GM18526 (cell line): Measurements from ENCODE around the gene NAA50.

ENCODE experiments used
- POLR2A ChIP-seq: IDR thresholded peaks from 3 replicates; pipeline ENCODE4 v1.6.1; 2011; ENCODE audit not compliant: insufficient read length; ENCODE audit errors: extremely low read depth

NAA50 gene

DNA sequence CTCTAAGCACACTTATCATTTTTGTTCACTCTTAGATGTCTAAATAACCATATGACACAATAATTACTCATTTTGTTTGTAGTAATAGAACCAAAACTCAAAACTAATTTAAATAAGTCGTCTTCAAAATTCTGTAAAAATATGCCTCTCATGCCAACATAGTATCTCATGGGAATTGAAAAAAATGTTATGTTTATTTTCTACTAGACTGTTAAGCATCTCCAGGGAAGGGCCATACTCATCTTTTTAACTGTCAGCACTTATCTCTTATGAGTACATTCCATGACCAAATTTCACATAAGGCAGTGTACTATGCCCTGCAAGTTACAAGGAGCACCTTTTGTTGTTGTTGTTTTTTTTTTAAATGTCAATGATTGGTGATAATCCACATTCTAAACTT, 31.3 kb downstream of the NAA50 start:
- TF ChIP-seq POLR2A, result no peak

GRCh38 chr3:113712129-113712528, 33.9 kb downstream of the NAA50 start:
- no peak for TF ChIP-seq POLR2A

- TF ChIP-seq POLR2A, result no peak
These were observed 38.2 kb downstream of the NAA50 start for GRCh38 chr3:113707835-113708234.

GRCh38 chr3:113698956-113699355, 47.1 kb downstream of the NAA50 start:
- TF ChIP-seq POLR2A, result no peak

DNA sequence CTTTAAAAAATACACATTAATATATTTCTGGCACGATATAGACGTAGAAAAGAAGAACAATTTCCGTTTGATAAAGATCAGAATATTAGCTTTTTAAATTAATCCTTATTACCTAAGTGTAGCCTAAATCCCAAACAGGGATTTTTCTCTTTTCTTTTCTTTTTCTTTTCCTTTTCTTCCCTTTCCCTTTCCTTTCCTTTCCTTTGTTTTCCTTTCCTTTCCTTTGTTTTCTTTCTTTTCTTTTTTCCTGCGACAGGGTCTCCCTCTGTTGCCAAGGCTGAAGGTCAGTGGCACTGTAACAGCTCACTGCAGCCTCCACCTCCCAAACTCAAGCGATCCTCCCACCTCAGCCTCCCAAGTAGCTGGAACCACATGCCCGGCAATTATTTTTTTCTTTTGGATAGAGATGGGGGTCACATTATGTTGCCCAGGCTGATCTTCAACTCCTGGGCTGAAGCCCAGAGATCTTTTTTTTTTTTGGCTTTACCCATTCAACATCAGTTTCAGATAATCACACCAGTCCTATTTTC, 47.8 kb downstream of the NAA50 start:
- TF ChIP-seq POLR2A, result no peak

DNA sequence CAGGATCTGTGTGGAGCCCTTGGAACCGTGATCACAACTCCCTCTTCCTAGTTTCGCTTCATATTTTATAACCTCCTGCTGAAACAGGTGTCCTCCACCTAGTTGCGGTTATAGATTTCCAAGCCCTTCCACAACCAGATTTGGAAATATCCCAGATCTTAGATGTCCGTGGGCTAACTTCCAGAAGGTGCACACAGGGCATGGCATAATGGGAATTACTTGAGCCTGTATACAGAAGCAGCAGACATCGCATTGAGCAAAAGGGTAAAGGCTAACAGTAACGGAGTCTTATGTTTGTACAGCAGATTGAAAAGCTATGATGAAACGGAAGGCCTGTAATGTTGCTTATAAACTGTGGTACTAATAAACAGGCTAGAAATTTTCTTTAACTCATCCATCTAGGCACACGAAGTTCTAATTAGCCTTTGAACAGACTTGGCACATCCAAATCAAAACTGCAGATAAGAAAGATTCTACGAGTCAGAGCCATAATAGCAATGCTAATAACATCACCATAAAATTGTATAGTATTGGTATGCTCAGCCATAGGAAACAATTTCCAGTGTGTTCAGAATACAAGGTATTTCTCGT, 48.5 kb downstream of the NAA50 start:
- no peak for TF ChIP-seq POLR2A

DNA sequence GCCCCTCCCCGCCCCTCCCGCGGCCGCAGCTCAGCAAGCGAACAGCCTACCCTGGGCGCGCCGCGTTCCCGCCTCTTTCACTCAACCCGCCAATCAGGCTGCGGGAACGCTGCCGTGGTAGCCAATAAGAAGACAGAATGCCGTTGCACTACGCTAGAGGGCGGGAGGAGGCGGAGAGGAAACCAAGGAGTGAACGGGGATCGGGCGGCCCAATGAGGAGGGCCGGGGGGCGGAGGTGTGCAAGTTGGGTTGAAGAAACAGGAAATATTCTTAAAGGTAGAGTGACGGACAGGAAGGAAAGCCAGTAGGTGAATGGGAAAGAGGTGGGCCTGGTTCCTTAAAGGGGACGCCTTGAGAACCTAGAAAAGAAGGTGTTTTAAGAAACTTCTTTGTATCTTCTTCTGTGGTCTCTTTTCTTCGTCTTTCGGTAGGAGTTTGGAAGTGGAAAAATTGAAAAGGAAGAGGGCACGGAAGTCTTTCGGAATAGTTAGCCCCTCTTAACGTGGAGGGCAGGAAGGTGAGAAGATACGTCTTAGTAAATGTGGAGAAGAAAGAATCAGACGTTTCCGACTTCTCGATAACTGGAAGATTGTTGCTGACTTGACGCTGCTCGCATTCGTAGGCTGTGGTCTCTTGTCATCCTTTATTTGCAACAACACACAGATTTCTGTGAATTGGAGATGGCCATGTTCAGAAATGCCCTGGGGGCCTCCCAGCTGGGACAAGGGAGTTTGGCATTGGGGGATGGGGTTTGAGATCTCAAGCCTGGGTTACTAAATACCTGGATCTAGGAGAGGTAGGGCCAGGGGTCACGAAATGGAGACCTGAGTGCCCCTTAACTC, 49.2 kb downstream of the NAA50 start:
- peak; percentile 4 for TF ChIP-seq POLR2A

DNA sequence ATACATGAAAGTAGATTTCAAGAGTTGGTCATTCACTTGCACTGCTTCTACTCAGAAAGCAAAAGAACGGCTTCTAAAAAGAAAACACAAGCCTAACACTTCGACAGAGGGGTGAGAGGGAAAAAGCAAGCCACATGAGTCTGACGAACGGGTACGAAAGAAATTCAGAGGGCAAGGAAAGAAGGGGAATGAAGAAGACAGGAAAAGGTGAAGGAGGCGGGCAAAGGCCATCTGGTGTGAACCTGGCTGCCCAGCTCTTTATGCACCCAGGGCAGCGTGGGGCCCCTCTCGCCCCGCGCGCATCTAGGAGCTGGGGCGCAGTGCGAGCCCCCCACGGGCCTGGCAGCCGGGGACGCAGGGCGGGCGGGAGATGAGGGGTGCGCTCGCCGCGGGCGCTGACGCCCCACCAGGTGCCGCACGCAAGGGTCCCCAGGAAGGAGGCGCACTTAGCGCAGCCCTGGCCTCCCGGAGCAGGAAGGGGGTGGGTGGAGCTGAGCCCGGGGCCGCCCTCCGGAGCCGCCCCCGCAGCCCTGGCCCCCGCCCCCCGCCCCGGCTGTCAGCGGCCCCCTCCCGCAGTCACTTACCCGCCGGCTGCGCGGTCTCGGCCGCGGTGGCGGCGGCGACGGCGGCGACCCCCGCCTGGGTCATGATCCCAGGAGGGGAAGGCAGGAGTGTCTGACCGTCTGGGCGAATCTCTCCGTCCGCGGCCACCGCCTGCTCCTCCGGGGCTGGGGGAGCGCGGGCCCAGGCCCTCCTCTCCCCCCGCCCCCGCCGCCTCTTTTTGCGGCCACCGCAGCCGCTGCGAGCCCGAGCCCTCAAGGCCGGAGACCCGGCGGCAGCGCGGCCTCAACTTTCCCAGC, 50.0 kb downstream of the NAA50 start, which contains the start of gene USF3:
Gene USF3, minus strand, starts transcription at position 857 of the 860 bp plus-strand sequence. CDS start 21,764 bp downstream, outside the sequence.
- peak; percentile 69 for TF ChIP-seq POLR2A

DNA sequence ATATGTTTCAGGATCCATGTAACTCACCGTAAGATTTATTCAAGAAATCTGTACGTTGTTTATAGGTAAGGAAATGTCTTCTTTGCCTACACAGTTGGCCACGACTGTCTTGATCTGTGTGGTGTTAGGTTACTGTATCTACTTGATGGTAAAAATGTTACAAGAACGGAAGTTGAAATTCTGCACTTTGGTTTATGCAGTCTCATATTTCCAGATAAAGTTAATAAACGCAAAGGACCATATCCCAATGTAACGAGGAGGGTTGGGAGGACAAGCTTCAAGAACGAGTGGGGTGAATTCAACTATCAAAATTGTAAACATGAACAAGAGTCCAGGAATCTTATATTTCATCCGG, 50.6 kb downstream of the NAA50 start:
- TF ChIP-seq POLR2A, result no peak

DNA sequence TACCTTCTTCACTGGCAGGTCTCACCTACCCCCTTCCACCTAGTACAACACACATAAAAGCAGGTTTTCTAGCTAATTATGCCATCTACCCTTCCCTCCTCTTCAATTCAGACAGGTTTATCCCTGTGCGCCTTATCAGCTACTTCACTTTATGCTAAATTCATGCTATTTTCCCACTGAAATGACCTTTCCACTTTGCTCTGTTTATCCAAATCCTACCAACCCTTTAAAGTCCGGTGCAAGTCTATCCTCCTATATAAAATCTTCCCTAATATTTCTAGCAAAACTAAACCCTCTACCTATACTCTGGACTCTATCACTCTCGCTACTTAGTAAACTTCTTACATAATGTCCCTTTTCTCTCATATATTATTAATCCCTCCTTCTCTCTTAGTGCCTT, 55.6 kb downstream of the NAA50 start:
- TF ChIP-seq POLR2A, result no peak

GRCh38 chr3:113685956-113686721, 59.9 kb downstream of the NAA50 start:
- no peak for TF ChIP-seq POLR2A

DNA sequence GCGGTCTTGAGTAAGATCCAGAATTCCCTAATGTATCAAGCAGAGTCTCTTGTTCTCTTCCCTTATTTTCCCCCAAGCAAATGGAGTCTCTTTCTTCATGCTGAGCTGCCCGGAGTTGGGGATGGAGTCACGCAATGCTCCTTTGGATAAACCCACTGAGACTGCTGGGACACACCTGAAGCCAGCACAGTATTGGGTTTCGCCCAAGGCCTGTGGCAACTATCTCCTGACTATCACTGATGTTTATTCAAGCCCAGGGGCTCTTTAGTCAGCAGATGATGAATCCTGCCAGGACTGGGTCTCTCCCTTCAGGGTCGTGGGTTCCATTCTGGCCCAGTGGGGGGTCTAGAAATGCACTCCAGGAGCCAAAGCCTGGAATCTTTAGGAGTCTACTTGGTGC, 60.9 kb downstream of the NAA50 start:
- TF ChIP-seq POLR2A, result no peak

DNA sequence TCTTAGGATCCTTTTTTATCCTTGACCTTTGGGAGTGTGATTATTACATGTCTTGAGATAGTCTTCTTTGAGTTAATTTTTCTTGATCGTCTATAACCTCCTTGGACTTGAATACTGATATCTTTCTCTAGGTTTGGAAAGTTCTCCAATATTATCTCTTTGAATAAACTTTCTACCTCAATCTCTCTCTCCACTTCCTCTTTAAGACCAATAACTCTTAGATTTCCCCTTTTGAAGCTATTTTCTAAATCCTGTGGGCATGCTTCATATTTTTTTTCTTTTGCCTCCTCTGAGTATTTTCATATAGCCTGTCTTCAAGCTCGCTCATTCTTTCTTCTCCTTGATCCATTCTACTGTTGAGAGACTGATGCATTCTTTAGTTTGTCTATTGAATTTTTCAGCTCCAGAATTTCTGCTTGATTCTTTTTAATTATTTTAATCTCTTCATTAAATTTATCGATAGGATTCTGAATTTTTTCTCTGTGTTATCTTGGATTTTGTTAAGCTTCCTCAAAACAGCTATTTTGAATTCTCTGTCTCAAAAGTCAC, 61.7 kb downstream of the NAA50 start:
- TF ChIP-seq POLR2A, result no peak

DNA sequence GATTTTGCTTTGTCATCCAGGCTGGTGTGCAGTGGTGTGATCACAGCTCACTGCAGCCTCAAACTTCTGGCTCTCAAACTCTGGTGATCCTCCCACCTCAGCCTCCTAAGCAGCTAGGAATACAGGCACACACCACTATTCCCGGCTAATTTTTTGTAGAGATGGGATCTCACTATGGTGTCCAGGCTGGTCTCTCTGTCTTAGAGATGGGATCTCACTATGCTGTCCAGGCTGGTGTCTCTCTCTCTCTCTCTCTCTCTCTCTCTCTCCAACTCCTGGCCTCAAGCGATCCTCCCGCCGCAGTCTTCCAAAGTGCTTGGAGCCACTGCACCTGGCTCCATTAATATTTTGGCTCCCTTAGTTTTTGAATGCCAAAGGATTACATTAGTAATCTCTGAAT, 67.3 kb downstream of the NAA50 start:
- TF ChIP-seq POLR2A, result no peak
